Activated CD8-positive, alpha-beta memory T cell treated with anti-CD3 and anti-CD28 coated beads for 36 hours (primary cell): ENCODE results near the gene DEFB131B. TPM values are rescaled to one million over a fixed set of nuclear protein-coding genes. Genes with fewer than 3 reads are reported as not detected.
"Not testable (repeated sequence)": the region's sequence is repeated elsewhere in the genome, so short reads cannot be mapped to it uniquely, and the experiment has no call there.

Experiments
- CTCF ChIA-PET: fragments of 350-600 bp; sonication (Branson Sonifier 250); formaldehyde crosslinking; loops from one replicate; lab custom pipeline; 2021; ENCODE audit warnings: antibody characterized with exemption; lab: Charles Lee
- POLR2A ChIA-PET: fragments of 350-600 bp; sonication (Branson Sonifier 250); formaldehyde crosslinking; loops from one replicate; lab custom pipeline; 2021; ENCODE audit warnings: antibody characterized with exemption; lab: Charles Lee
- total RNA-seq, 2 experiments: library from RNA; stranded (reverse); gene quantifications; one replicate each; pipeline ENCODE4 v1.2.3, GENCODE V29; 2021

Gene DEFB131B, protein sequence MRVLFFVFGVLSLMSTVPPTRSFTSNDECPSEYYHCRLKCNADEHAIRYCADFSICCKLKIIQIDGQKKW
- total RNA-seq = not detected

DNA sequence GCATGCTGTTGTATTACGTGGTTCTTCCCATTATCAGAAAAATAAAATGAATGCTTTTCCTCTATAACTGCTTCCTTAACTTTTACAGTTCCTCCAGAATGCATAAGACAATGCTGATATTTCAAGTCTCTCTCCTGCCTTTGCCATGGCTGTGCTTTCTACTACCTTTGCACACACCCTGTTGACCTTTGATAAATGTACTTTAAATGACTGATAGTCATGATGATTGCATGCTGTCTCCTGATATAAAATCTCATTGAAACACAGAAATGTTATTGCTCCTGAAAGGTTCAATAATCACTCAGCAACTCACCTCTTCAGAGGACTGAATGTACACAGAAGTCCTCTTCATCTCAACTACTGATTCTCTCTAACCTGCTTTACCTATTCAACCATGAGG, at the start of gene DEFB131B:
Gene DEFB131B (plus strand): TSS at position 395 of the 400 bp plus-strand sequence. CDS start 0 bp downstream, at position 395.
- POLR2A ChIA-PET, CTCF ChIA-PET: not testable (repeated sequence)

DNA sequence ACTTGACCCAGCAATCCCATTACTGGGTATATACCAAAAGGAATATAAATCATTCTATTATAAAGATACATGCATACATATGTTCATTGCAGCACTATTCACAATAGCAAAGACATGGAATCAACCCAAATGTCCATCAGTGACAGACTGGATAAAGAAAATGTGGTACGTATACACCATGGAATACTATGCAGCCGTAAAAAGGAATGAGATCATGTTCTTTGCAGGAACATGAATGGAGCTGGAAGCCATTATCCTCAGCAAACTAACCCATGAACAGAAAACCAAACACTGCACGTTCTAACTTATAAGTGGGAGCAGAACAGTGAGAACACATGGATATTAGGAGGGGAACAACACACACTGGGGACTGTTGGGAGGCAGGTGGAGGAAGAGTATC, 49.0 kb upstream of the DEFB131B start:
- CTCF ChIA-PET = interaction anchor here (0.7 kb wide), 1 partner anchor 165 kb away, joined by 4 read pairs; no protein-coding TSS in a partner anchor
- POLR2A ChIA-PET = not testable (repeated sequence)

DNA sequence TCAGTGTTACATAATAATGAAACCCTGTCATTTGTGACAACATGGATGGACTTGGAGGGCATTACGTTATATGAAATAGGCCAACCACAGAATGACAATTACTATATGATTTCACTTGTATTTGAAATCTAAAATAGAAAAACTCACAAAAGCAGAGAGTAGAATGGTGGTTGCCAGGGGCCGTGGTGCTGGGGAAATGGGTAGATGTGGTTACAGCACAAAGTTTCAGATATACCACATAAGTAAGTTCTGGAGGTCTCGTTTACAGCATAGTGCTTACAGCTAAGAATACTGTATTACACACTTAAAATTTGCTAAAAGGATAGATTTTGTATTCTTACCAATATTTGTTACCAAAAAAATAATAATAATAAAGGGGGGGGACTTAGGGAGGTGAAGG, 48.6 kb upstream of the DEFB131B start:
- POLR2A ChIA-PET = not testable (repeated sequence)
- CTCF ChIA-PET = interaction anchor here (0.7 kb wide), 1 partner anchor 165 kb away, joined by 4 read pairs; no protein-coding TSS in a partner anchor

DNA sequence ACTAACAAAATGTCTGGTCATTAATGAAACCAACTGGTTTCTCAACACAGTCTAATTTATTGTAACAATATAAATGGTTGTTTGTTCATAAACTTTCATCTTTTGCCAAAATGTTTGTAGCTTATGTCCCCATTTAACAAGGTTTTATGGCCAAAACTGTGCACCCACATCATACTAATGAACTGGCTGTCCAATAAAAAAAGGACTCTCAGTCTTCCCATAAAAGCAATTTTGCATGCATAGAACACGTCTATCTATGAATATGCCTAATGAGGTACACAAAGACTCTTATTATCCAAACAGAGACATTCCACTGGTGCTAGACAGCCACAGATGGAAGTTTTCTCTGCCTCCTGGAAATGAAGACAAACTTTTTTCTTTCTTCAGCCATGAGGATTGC, 45.4 kb upstream of the DEFB131B start, which contains the start of gene DEFB108B:
Gene DEFB108B (plus strand): TSS at position 390 of the 400 bp plus-strand sequence. CDS start 0 bp downstream, at position 390.
- CTCF ChIA-PET, POLR2A ChIA-PET: not testable (repeated sequence)

DNA sequence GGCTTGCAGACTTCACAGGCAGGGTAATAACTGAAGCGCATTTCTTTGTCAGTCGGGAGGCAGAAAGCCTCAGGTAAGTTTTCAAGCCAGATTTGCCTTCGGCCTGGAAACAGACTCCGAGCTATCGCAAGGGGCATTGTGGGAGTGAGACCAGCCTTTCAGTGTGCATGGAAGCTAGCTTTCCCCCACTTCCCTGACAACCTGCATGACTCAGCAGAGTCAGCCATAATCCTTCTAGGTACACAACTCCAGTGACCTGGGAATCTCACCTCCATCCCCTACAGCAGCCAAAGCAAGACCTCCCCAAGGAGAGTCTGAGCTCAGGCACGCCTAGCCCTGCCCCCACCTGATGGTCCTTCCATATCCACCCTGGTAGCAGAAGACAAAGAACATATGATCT, 35.5 kb upstream of the DEFB131B start:
- POLR2A ChIA-PET, CTCF ChIA-PET: not testable (repeated sequence)

DNA sequence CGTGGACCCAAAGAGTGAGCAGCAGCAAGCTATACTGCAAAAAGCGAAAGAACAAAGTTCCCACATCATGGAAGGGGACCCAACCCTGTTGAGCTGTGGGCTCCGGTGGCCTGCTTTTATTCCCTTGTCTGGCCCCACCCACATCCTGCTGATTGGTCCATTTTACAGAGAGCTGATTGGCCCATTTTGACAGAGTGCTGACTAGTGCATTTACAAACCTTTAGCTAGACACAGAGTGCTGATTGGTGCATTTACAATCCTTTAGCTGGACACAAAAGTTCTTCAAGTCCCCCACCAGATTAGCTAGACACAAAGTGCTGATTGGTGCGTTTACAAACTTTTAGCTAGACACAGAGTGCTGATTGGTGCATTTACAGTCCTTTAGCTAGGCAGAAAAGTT, 34.9 kb upstream of the DEFB131B start:
- CTCF ChIA-PET = interaction anchor here (0.6 kb wide), 1 partner anchor 103 kb away, joined by 3 read pairs; no protein-coding TSS in a partner anchor
- POLR2A ChIA-PET = not testable (repeated sequence)

DNA sequence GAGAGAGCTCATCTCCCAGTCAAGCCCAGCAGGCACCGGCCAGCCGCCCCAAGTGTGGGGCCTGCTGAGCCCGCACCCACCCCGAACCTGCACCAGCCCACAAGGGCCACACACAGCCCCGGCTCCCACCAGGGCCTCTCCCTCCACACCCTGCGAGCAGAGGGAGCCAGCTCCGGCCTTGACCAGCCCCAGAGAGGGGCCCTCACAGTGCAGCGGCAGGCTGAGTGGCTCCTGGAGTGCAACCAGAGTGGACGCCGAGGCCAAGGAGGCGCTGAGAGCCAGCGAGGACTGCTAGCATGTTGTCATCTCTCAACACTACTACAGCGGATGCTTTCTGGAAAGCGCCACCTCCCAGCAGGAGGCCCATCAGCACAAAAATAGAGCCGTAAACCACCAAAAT, 34.4 kb upstream of the DEFB131B start:
- ChIA-PET CTCF (interaction anchor here (0.6 kb wide), 1 partner anchor 103 kb away, joined by 3 read pairs; no protein-coding TSS in a partner anchor), POLR2A (no interaction called here)

DNA sequence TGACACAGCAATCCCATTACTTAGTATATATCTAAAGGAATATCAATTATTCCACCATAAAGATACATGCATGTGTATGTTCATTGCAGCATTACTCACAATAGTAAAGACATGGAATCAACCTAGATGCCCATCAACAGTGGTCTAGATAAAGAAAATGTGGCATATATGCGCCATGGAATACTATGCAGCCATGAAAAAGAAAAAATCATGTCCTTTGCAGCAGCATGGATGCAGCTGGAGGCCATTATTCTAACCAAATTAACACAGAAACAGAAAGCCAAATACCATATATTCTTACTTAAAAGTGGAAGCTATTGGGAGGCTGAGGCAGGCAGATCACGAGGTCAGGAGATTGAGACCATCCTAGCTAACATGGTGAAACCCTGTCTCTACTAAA, 24.4 kb upstream of the DEFB131B start:
- CTCF ChIA-PET, POLR2A ChIA-PET: not testable (repeated sequence)

DNA sequence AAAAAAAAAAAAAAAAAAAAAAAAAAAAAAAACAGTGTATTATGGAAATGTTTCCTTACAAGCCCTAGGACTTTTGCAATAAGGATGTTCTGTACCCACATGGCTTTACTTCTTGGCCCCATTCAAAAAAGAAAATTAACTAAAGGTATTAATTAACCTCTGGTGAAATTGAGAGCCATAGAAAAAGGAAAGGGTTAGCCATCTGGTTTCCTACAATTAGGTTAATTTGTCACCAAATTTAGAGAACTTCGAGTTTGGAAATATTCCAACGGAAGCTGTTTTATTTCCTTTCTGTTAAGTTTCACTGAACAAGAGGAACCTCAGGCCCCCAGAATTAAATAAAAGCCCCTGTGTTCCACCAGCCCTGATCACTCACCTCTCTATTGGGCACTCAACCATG, 22.4 kb upstream of the DEFB131B start:
- CTCF ChIA-PET, POLR2A ChIA-PET: not testable (repeated sequence)

DNA sequence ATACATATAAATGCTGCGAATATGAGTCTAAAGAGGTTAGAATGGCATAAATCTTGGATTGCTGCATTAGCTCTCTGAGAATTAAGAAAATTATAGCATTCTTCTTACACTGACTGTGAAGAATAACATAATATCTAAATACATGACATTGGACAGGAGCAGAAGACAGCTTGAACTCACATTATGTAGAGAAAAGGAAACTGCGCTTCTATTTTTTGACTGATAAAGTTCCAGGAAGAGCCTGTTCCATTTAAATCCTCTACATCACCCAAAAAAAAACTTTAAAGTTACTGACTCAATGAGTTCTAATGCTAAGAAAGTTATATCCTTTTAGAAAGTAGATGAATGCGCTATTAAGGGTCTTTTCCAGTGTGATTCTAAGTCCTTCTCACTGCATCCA, 17.4 kb upstream of the DEFB131B start:
- POLR2A ChIA-PET, CTCF ChIA-PET: not testable (repeated sequence)

DNA sequence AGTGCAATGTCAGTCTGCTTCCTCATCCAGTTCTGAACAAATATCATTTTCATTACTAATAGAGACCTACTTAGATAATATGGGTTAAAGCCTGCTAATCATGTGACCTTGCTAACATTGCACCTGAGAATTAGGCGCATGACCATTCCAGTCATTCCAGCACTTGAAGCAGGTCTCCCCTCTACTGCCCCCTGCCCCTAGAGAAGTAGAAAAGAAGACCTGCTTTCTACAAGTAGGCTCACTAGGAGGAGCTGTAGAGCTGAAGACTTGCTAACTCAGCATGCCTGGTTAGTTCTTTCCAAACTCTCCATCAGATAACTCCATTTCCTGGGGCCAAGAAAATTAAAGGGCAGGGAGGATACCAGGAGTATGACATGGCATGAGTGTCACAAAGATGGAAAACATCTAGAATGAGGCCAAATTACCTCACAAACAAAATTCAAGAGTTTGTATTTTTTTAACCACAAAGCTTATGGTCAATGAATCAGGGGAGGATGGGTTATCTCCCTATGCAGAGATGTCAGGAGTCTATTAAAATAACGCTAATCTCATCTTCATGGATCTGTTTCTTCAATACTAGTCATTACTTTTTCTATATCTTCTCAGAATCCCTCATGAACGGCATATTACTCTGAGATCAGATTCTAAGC, 14.2 kb upstream of the DEFB131B start:
- CTCF ChIA-PET, POLR2A ChIA-PET: not testable (repeated sequence)

DNA sequence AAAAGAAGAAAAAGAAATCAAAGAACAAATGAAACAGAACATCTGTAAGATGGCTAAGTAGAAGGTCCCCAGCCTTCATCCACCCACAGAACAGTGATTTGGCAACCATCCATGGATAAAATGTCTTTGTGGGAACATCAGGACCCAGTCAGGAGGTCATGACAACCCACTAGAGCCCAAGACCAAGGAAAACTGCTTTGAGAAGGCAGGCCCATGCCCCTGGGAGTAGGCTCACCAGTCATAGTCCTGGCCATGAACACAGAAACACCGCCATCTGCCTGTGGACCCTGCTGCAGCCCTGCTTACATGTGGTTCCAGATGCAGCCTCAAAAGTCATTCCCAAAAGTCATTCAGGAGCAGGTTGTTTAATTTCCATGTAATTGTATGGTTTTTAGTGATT, 11.0 kb upstream of the DEFB131B start:
- POLR2A ChIA-PET, CTCF ChIA-PET: not testable (repeated sequence)

DNA sequence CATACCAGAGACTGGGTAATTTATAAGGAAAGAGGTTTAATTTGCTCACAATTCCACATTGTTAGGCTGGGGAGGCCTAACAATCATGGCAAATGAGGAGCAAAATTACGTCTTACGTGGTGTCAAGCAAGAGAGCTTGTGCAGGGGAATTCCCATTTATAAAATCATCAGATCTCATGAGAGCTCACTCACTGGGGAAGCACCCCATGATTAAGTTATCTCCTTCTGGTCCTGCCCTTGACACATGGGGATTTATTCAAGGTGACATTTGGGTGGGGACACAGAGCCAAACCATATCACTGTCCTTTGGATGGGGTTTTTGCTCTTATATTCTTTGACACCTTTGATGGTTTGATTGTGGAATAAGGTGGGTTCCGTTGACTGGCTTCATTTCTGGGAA, 8.3 kb upstream of the DEFB131B start:
- CTCF ChIA-PET, POLR2A ChIA-PET: not testable (repeated sequence)

DNA sequence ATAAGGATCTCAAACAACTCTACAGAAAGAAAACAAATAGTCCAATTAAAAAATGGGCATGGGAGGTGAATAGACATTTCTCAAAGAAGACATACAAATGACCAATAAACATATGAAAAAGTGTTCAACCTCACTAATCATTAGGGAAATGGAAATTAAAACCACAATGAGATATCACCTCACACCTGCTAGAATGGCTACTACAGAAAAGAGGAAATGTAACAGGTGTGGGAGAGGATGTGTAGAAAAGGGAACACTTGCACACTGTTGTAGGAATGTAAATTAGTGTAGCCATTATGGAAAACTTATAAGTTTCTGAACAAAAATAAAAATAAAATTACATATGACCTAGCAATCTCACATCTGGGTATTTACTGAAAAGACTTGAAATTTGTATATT, 7.6 kb upstream of the DEFB131B start:
- POLR2A ChIA-PET, CTCF ChIA-PET: not testable (repeated sequence)

DNA sequence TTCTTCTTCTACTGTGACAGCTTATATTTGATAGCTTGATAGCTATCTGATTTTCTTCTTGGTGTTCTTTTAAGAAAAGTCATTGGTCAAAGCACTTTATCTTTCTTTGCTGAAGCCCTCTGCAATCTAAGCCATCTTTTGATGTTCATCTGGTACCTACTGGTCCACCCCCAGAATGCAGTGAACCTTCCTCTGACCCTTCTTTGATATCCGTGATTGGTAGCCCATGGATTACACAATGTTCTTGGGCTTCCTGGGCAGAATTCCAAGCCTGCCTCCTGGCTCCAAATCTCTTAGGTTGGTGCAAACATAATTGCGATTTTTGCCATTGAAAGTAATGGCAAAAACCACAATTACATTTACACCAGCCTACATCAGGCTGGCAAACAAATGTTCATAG, 2.0 kb upstream of the DEFB131B start:
- POLR2A ChIA-PET, CTCF ChIA-PET: not testable (repeated sequence)

DNA sequence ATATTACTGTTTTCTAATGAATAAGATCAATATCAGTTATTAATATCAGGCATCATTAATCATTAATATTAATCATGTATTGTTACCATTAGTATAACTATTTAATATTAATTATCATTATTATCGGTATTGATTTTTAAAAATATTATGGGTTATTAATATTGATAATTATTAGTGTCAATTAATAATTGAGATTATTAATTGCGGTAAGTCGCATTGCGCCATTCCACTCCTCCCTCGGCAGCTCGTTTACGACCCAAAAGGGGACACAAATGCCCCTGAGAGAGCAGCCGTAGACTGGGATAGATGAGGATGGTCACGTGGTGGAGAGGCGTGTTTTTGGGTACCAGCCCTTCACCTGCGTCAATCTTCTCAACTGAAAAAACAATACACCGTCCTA, 7.6 kb downstream of the DEFB131B start:
- CTCF ChIA-PET, POLR2A ChIA-PET: not testable (repeated sequence)

DNA sequence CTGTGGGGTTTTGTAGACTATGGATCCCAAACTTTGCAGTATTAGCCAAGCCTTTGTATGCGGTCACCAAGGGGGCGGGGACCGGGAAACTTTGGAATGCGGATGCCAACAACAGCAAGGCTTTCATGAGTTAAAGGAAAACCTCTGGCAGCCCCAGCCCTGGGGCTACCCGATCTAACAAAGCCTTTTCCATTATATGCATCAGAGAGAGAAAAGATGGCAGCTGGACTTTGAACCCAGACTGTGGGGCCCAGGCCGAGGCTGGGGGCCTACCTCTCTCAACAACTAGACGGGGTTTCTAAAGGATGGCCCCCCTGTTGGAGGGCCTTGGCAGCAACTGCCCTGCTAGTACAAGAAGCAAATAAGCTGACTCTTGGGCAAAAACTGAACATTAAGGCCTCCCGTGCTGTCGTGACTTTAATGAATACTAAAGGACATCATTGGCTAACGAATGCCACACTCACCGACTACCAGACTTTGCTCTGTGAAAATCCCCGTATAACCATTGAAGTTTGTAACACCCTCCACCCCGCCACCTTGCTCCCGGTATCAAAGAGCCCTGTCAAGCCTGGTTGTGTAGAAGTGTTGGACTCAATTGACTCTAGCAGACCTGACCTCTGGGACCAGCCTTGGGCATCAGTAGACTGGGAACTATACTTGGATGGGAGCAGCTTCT, 10.2 kb downstream of the DEFB131B start:
- POLR2A ChIA-PET, CTCF ChIA-PET: not testable (repeated sequence)

DNA sequence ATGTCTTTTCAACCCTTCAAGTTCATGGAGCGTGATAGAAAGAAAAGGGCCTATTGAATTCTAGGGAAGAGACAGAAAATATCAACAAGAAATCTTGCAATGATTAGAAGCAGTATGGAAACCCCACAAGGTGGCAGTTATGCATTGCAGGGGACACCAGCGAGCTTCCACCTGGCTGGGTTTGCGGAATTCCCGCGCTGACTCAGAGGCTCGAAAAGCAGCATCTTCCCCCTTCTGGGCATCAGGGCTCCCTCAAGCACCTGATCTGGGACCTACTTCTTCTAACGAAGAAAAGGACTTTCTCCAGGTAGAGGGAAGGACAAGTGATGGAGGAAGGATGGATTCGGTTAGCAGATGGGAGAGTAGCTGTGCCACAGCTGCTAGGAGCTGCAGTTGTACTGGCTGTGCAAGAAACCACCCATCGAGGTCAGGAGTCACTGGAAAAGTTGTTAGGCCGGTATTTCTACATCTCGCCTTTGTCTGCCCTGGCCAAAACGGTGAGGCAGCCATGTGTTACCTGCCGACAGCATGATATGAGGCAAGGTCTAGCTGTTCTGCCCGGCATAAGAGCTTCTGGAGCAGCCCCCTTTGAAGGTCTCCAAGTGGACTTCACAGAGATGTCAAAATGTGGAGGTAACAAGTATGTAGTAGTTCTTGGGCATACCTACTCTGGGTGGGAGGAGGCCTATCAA, 11.1 kb downstream of the DEFB131B start:
- POLR2A ChIA-PET = not testable (repeated sequence)
- CTCF ChIA-PET = interaction anchor here (0.6 kb wide), 1 partner anchor 38 kb away, joined by 3 read pairs; no protein-coding TSS in a partner anchor

DNA sequence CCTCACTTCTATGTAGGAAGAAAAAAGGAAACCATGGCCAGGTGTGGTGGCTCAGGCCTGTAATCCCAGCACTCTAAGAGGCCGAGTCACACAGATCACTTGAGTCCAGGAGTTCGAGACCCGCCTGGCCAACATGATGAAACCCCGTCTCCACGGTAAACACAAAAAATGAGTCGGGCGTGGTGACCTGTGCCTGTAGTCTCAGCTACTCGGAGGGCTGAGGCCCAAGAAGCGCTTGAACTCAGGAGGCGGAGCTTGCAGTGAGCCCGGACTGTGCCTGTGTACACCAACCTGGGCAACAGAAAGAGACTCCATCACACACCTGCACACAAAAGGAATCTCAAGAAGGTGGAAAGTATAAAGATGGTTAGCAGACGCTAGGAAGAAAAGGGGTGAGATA, 17.7 kb downstream of the DEFB131B start:
- POLR2A ChIA-PET = no interaction called here
- CTCF ChIA-PET = no interaction called here

DNA sequence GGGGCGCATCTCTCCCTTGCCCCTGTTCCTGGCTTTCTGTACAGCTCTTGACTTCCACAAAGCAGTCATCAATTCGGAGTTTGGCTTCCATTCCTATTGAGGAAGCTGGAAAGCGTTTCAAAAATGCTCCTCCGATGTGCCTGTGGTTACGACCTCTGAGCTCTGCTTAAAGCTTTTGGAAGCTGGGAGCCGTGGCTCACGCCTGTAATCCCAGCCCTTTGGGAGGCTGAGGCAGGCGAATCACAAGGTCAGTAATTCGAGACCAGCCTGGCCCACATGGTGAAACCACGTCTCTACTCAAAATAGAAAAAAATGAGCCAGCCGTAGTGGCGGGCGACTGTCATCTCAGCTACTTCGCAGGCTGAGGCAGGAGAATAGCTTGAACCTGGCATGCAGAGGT, 22.9 kb downstream of the DEFB131B start:
- CTCF ChIA-PET, POLR2A ChIA-PET: not testable (repeated sequence)
